ENCODE data around the gene DPH1. TPM values are rescaled to one million over a fixed set of nuclear protein-coding genes. Genes with fewer than 3 reads are reported as not detected.

The DPH1 gene
- total RNA-seq, 4 donors from 2014 or later, result 41.6 to 61.1 (median 49.3) TPM

DNA sequence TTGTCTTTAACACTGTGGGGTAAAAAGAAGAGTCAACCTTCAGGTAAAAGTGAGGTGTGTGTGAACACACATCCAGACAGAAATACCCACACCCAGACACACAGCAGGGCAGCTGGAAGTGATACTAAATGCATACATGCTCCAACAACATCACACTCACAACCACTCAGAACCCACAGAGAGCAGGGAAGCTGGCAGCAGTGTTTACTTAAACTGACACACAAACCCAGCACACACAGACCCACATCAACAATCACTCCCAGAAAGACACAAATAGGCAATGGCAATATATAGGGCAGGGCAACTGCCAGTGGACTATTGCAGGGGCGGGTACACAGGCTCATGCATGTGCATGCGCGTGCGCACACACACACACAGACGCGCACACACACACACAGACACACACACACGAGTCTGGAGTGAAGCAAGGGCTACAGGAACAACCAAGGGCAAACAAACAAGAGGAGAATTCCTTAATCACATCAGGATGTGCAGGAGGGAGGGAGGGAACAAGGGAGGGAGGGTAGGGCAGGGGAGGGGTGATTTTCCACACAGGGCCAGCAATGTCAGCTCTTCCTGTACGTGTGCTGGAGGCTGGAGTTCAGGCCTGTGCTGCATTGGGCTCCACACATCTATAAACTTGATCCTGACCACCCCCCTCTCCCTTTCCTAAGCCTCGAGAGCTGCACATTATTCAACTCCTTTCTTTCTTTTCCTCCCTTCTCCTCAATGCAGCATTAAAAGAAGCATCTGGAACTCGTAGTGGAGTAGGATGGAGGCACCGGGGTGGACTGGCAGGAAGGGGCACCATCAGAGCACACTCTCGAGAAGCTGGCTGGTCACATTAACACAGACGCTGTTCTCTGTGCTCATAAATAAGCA, 55.1 kb downstream of the DPH1 start:
- intact Hi-C loops (cut with DNase I), result no loop called here
- Histone ChIP-seq H3K4me1 (peaks cover 0 to 59% of the 10 kb centered on the region in 2 donors), H3K27ac (peak overlapping the region; percentile 63 to 69 (median 64)), H3K4me3 (replicated peaks in 1 of 3) (no peak overlapping the region), H3K36me3 (peaks cover 9% of the 10 kb centered on the region in 2 donors), H3K27me3 (no peaks in the 10 kb centered on the region), H3K9me3 (no peaks in the 10 kb centered on the region)
- TF ChIP-seq, protein P1, sequence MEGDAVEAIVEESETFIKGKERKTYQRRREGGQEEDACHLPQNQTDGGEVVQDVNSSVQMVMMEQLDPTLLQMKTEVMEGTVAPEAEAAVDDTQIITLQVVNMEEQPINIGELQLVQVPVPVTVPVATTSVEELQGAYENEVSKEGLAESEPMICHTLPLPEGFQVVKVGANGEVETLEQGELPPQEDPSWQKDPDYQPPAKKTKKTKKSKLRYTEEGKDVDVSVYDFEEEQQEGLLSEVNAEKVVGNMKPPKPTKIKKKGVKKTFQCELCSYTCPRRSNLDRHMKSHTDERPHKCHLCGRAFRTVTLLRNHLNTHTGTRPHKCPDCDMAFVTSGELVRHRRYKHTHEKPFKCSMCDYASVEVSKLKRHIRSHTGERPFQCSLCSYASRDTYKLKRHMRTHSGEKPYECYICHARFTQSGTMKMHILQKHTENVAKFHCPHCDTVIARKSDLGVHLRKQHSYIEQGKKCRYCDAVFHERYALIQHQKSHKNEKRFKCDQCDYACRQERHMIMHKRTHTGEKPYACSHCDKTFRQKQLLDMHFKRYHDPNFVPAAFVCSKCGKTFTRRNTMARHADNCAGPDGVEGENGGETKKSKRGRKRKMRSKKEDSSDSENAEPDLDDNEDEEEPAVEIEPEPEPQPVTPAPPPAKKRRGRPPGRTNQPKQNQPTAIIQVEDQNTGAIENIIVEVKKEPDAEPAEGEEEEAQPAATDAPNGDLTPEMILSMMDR (IDR thresholded peaks at IDR 0.05), result no peak
- TF ChIP-seq POLR2A (IDR thresholded peaks at IDR 0.05), result no peak
- no peak for DNase-seq
- WGBS, 2 donors, result 67 to 68% methylated on average over 13 of the region's 13 CpGs

DNA sequence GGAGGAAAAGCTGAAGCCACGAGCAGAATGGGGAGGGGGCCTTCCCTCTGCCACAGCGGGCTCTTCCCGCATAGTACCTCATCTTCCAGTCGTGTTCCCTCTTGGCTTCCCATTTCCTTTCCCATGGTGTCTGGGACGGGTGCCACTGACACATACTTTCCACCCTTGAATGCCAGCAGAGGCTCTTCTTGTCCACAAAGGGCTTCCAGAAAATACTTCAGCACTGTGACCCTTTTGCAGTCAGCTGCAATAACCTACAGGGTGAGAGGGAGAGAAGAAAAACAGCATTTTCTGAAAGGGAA, 55.6 kb downstream of the DPH1 start:
- no peaks in the 10 kb centered on the region for H3K9me3 ChIP-seq
- H3K4me1 ChIP-seq, result peaks cover 0 to 65% of the 10 kb centered on the region in 2 donors
- H3K27ac ChIP-seq, result peak overlapping the region; percentile 63 to 69 (median 64)
- WGBS, 2 donors, result 57 to 69% methylated on average over 5 of the region's 5 CpGs
- intact Hi-C loops (cut with DNase I), result no loop called here
- peaks cover 9% of the 10 kb centered on the region in 2 donors for H3K36me3 ChIP-seq
- H3K27me3 ChIP-seq, result no peaks in the 10 kb centered on the region
- DNase-seq, result no peak
- H3K4me3 ChIP-seq (replicated peaks in 1 of 3), result no peak overlapping the region
- TF ChIP-seq POLR2A (IDR thresholded peaks at IDR 0.05), result no peak
- TF ChIP-seq, protein P1 (IDR thresholded peaks at IDR 0.05), result no peak

GRCh38 chr17:2086306-2086705, 56.4 kb downstream of the DPH1 start:
- Histone ChIP-seq H3K4me3 (replicated peaks in 1 of 3) (no peak overlapping the region), H3K27me3 (no peaks in the 10 kb centered on the region), H3K9me3 (no peaks in the 10 kb centered on the region), H3K36me3 (peaks cover 4% of the 10 kb centered on the region in 2 donors), H3K4me1 (peaks cover 0 to 70% of the 10 kb centered on the region in 2 donors), H3K27ac (peak overlapping the region; percentile 63 to 69 (median 64))
- TF ChIP-seq, protein P1 (IDR thresholded peaks at IDR 0.05), result no peak
- TF ChIP-seq POLR2A (IDR thresholded peaks at IDR 0.05), result no peak
- DNase-seq, result no peak
- intact Hi-C loops (cut with DNase I), result no loop called here
- WGBS, 2 donors, result 67 to 83% methylated on average over 3 of the region's 3 CpGs

- 63 to 72% methylated on average over 10 of the region's 10 CpGs for WGBS, 2 donors
- intact Hi-C loops (cut with DNase I), result no loop called here
- peak overlapping the region in 2 of 3 donors; percentile 29 to 71 for H3K27ac ChIP-seq
Observed at GRCh38 chr17:2087597-2088211, 57.8 kb downstream of the DPH1 start.

More at GRCh38 chr17:2087597-2088211, 57.8 kb downstream of the DPH1 start:
- TF ChIP-seq, protein P1 (IDR thresholded peaks at IDR 0.05), result no peak
- no peak for TF ChIP-seq POLR2A (IDR thresholded peaks at IDR 0.05)
- no peaks in the 10 kb centered on the region for H3K27me3 ChIP-seq
- no peak for DNase-seq
- no peak overlapping the region for H3K4me3 ChIP-seq (replicated peaks in 1 of 3)
- H3K9me3 ChIP-seq, result no peaks in the 10 kb centered on the region
- H3K4me1 ChIP-seq, result peaks cover 0 to 74% of the 10 kb centered on the region in 2 donors
- no peaks in the 10 kb centered on the region for H3K36me3 ChIP-seq

All from thyroid gland (tissue), 4 donors.